Bronchus fibroblast of lung (primary cell): ENCODE measurements around the gene NANOS1. TPM values are rescaled to one million over a fixed set of nuclear protein-coding genes. Genes with fewer than 3 reads are reported as not detected.

Source experiments
- total RNA-seq: library from RNA; depleted of rRNA; stranded (reverse); fragments of >200 nt; gene quantifications from 2 replicates; pipeline ENCODE4 v1.2.3, GENCODE V29; 2015

NANOS1 gene
- 0.17 and 0.59 TPM in 2 replicates for total RNA-seq

GRCh38 chr10:119029613-119030420 is at the start of gene NANOS1:
NANOS1 (plus strand) TSS chr10:119029714; CDS start chr10:119029802, 88 bp downstream.

GRCh38 chr10:119080521-119081259 is 51.2 kb downstream of the NANOS1 start, which contains the start of gene EIF3A:
EIF3A (minus strand) TSS chr10:119080817; CDS start chr10:119080676, 141 bp downstream.

Other genes starting within 250 kb of the NANOS1 start
- gene EIF3A, start 51.1 kb downstream of the NANOS1 start, total RNA-seq: 61.2 and 70.8 TPM in 2 replicates
- gene DENND10, start 74.4 kb downstream of the NANOS1 start, total RNA-seq: 43.1 and 43.5 TPM in 2 replicates
- gene SFXN4, start 136.0 kb downstream of the NANOS1 start, total RNA-seq: 17.0 and 18.1 TPM in 2 replicates
- gene PRDX3, start 149.1 kb downstream of the NANOS1 start, total RNA-seq: 168 and 183 TPM in 2 replicates
- 5.2 and 7.0 TPM in 2 replicates for gene GRK5, start 177.9 kb downstream of the NANOS1 start, total RNA-seq